SJSA1 (cell line): ENCODE results near the gene KRTAP19-6. TPM values are rescaled to one million over a fixed set of nuclear protein-coding genes. Genes with fewer than 3 reads are reported as not detected.
"Not testable (repeated sequence)": the region's sequence is repeated elsewhere in the genome, so short reads cannot be mapped to it uniquely, and the experiment has no call there.

Experiments
- DNase-seq, 2 experiments: peaks; one replicate each; pipeline ENCODE4 v3.0.0-alpha.2; 2015 to 2020; ENCODE audit warnings: low spot score in 2 of 2, low read depth in 1 of 2
- H3K27ac ChIP-seq: fragments of 250-450 bp; sonication (Bioruptor Pico); 2 replicates; pipeline ENCODE4 v1.5.1; 2020; ENCODE audit warnings: mild to moderate bottlenecking, moderate library complexity
- H3K27me3 ChIP-seq: fragments of 250-450 bp; sonication (Bioruptor Pico); replicated peaks from 2 replicates; pipeline ENCODE4 v1.5.1; 2020; ENCODE audit warnings: mild to moderate bottlenecking, moderate library complexity
- H3K36me3 ChIP-seq: fragments of 250-450 bp; sonication (Bioruptor Pico); 2 replicates; pipeline ENCODE4 v1.5.1; 2020; ENCODE audit warnings: mild to moderate bottlenecking
- H3K4me1 ChIP-seq: fragments of 250-450 bp; sonication (Bioruptor Pico); replicated peaks from 2 replicates; pipeline ENCODE4 v1.6.1; 2021; ENCODE audit warnings: mild to moderate bottlenecking
- H3K4me3 ChIP-seq: fragments of 250-450 bp; sonication (Bioruptor Pico); 2 replicates; pipeline ENCODE4 v1.5.1; 2020; ENCODE audit warnings: mild to moderate bottlenecking
- H3K9me3 ChIP-seq: fragments of 250-450 bp; sonication (Bioruptor Pico); replicated peaks from 2 replicates; pipeline ENCODE4 v1.5.1; 2020; ENCODE audit warnings: mild to moderate bottlenecking
- total RNA-seq: library from RNA; depleted of rRNA; stranded (reverse); fragments of >200 nt; shearing (Covaris generic); gene quantifications from 2 replicates; pipeline ENCODE4 v1.2.3, GENCODE V29; 2014; rRNA removed

Gene KRTAP19-6
- total RNA-seq, 1 experiment from 2014 or later, result not detected

DNA sequence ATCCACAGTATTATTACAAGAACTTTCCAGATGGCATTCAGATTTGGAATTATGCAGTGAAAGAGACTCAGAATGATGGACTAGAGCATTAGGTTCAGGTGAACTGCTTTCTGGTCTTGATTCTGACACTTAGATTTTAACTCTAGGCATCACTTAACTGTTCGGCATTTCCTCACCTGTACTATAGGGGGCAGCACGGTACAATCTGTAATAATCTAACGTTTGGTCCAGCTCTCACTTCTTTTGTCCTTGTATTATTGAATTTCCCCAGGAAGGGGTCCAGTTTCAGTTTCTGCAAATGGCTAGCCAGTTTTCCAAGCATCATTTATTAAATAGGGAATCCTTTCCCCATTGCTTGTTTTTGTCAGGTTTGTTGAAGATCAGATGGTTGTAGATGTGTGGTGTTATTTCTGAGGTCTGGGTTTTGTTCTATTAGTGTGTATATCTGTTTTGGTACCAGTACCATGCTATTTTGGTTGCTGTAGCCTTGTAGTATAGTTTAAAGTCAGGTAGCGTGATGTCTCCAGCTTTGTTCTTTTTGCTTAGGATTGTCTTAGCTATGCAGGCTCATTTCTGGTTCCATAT, 36.0 kb downstream of the KRTAP19-6 start:
- H3K4me3 ChIP-seq, H3K9me3 ChIP-seq, H3K27ac ChIP-seq, H3K4me1 ChIP-seq, H3K36me3 ChIP-seq, DNase-seq, H3K27me3 ChIP-seq: not testable (repeated sequence)

DNA sequence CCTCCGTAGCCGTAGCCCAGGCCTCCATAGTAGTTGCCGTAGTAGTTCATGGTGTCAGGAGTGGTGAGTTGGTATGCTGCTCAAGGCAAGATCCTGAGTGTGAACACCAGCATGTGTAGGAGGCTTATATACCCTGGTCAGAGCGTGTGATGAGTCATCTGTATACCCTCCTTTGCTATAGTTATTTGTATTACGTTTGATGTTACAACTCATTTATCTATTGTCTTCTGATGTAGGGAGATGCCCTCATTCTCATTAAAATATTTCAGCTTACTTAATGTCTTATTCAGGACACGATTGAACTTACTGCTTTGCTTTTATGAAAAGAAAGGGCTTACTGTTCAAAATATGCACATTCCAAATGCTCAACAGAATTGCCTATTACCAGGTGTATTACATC, 39.6 kb downstream of the KRTAP19-6 start, which contains the start of gene KRTAP19-5:
KRTAP19-5 (minus strand) TSS at position 101 of the 400 bp plus-strand sequence; CDS start at position 50, 51 bp downstream.
- Histone ChIP-seq H3K27me3 (no peaks in the 10 kb centered on the region), H3K36me3 (no peaks in the 10 kb centered on the region), H3K4me3 (no peak within 1 kb of the TSS), H3K4me1 (no peaks in the 10 kb centered on the region), H3K27ac (no peak within 1 kb of the TSS), H3K9me3 (no peaks in the 10 kb centered on the region)
- DNase-seq, result no peak

DNA sequence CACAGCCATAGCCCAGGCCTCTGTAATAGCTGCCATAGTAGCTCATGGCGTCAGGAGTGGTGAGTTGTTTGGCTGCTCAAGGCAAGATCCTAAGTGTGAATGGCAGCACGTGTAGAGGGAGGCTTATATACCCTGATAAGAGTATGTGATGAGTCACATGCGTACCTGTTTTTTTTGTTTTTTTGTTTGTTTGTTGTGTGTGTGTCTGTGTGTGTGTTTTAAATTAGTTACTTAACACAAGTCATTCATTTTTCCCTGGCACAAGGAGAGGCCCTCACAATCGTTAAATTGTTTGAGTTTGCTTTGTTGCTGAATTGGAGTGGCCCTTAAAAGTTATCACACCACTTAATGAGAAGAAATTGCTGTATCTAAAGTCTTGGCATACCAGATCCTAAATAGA, 44.6 kb downstream of the KRTAP19-6 start, which contains the start of gene KRTAP19-4:
KRTAP19-4 (minus strand) TSS at position 101 of the 400 bp plus-strand sequence; CDS start at position 46, 55 bp downstream.
- no peak for DNase-seq
- no peak within 1 kb of the TSS for H3K4me3 ChIP-seq
- no peaks in the 10 kb centered on the region for H3K36me3 ChIP-seq
- H3K4me1 ChIP-seq, result no peaks in the 10 kb centered on the region
- H3K27me3 ChIP-seq, result no peaks in the 10 kb centered on the region
- H3K9me3 ChIP-seq, result no peaks in the 10 kb centered on the region
- H3K27ac ChIP-seq, result no peak within 1 kb of the TSS

DNA sequence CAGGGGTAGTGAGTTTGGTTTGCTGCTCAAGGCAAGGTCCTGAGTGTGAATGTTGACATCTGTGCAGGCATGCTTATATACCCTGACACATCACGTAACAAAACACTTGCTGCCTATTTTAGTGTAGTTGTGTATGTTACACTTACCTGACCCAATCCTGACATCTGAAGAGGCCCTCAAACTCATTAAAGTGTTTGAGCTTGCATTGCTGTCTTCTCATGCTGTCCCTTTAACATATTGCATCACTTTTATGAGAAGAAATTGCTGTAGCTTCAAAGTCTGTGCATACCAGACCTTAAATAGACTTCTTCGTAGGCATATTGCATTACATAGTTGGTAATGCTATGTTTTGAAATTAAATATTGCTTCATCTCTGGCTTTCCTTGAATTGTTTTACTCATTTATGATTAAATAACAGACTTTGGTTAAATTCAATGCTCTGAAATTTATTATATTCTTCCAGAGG, 49.7 kb downstream of the KRTAP19-6 start, which contains the start of gene KRTAP19-3:
KRTAP19-3 (minus strand) TSS at position 51 of the 466 bp plus-strand sequence. CDS start 56 bp downstream, outside the sequence.
- H3K4me1 ChIP-seq, result no peaks in the 10 kb centered on the region
- H3K27me3 ChIP-seq, result no peaks in the 10 kb centered on the region
- no peak within 1 kb of the TSS for H3K4me3 ChIP-seq
- no peaks in the 10 kb centered on the region for H3K9me3 ChIP-seq
- no peak for DNase-seq
- H3K36me3 ChIP-seq, result no peaks in the 10 kb centered on the region
- H3K27ac ChIP-seq, result no peak within 1 kb of the TSS

Other genes with a start within 250 kb of the KRTAP19-6 start
- gene KRTAP26-1, start 221.5 kb downstream of the KRTAP19-6 start, total RNA-seq, result not detected in 2 replicates
- not detected in 2 replicates for gene KRTAP27-1, start 204.2 kb downstream of the KRTAP19-6 start, total RNA-seq
- gene KRTAP23-1, start 193.3 kb downstream of the KRTAP19-6 start, total RNA-seq, result not detected in 2 replicates
- not detected in 2 replicates for gene KRTAP13-2, start 169.6 kb downstream of the KRTAP19-6 start, total RNA-seq
- not detected in 2 replicates for gene KRTAP13-1, start 145.8 kb downstream of the KRTAP19-6 start, total RNA-seq
- not detected in 2 replicates for gene KRTAP13-3, start 115.9 kb downstream of the KRTAP19-6 start, total RNA-seq
- not detected in 2 replicates for gene KRTAP13-4, start 111.6 kb downstream of the KRTAP19-6 start, total RNA-seq
- gene KRTAP15-1, start 101.6 kb downstream of the KRTAP19-6 start, total RNA-seq, result not detected in 2 replicates
- gene KRTAP19-1, start 61.5 kb downstream of the KRTAP19-6 start, total RNA-seq, result not detected in 2 replicates
- gene KRTAP19-2, start 54.4 kb downstream of the KRTAP19-6 start, total RNA-seq, result not detected in 2 replicates
- gene KRTAP19-3, start 49.9 kb downstream of the KRTAP19-6 start, total RNA-seq, result not detected in 2 replicates
- not detected in 2 replicates for gene KRTAP19-4, start 44.7 kb downstream of the KRTAP19-6 start, total RNA-seq
- not detected in 2 replicates for gene KRTAP19-5, start 39.7 kb downstream of the KRTAP19-6 start, total RNA-seq
- gene KRTAP19-7, start 19.4 kb upstream of the KRTAP19-6 start, total RNA-seq, result not detected in 2 replicates
- not detected in 2 replicates for gene KRTAP22-2, start 48.5 kb upstream of the KRTAP19-6 start, total RNA-seq
- not detected in 2 replicates for gene KRTAP6-3, start 50.6 kb upstream of the KRTAP19-6 start, total RNA-seq
- not detected in 2 replicates for gene KRTAP6-2, start 57.0 kb upstream of the KRTAP19-6 start, total RNA-seq
- not detected in 2 replicates for gene KRTAP22-1, start 59.2 kb upstream of the KRTAP19-6 start, total RNA-seq
- gene KRTAP6-1, start 72.1 kb upstream of the KRTAP19-6 start, total RNA-seq, result not detected in 2 replicates
- gene KRTAP20-1, start 74.6 kb upstream of the KRTAP19-6 start, total RNA-seq, result not detected in 2 replicates
- not detected in 2 replicates for gene KRTAP20-4, start 78.8 kb upstream of the KRTAP19-6 start, total RNA-seq
- not detected in 2 replicates for gene KRTAP20-2, start 93.3 kb upstream of the KRTAP19-6 start, total RNA-seq
- not detected in 2 replicates for gene KRTAP20-3, start 101.0 kb upstream of the KRTAP19-6 start, total RNA-seq
- not detected in 2 replicates for gene KRTAP21-3, start 176.9 kb upstream of the KRTAP19-6 start, total RNA-seq
- gene KRTAP21-2, start 205.4 kb upstream of the KRTAP19-6 start, total RNA-seq, result not detected in 2 replicates
- not detected in 2 replicates for gene KRTAP21-1, start 213.6 kb upstream of the KRTAP19-6 start, total RNA-seq